Keratinocyte (primary cell): Measurements from ENCODE around the gene PTBP3. TPM values are rescaled to one million over a fixed set of nuclear protein-coding genes. Genes with fewer than 3 reads are reported as not detected.
"Not testable (repeated sequence)": the region's sequence is repeated elsewhere in the genome, so short reads cannot be mapped to it uniquely, and the experiment has no call there.

Experiments
- DNase-seq: peaks from one replicate; pipeline ENCODE4 v3.0.0-alpha.2; 2011; ENCODE audit warnings: low read depth, missing footprints, low spot score
- FAIRE-seq: peaks from 2 replicates; lab custom pipeline; 2011; peaks lifted over from hg19 to GRCh38; lab: Jason Lieb, UNC
- H2AFZ ChIP-seq: 2 replicates; pipeline ENCODE4 v1.6.0; 2012; ENCODE audit warnings: low read length, control low read depth, inconsistent platforms; ENCODE audit not compliant: control insufficient read depth
- H3K27ac ChIP-seq: 2 replicates; pipeline ENCODE4 v1.5.1; 2011; ENCODE audit warnings: low read length; ENCODE audit not compliant: control insufficient read depth, insufficient read depth
- H3K27me3 ChIP-seq: 3 replicates; pipeline ENCODE4 v1.6.0; 2011; ENCODE audit warnings: low read length; ENCODE audit not compliant: control insufficient read depth, insufficient read depth; ENCODE audit errors: extremely low read depth
- H3K36me3 ChIP-seq, 2 experiments: 2 replicates in 1 of 2; 3 replicates in 1 of 2; pipeline ENCODE4 v1.5.1; 2011; ENCODE audit warnings: low read length in 2 of 2, mild to moderate bottlenecking in 1 of 2; ENCODE audit not compliant: control insufficient read depth in 2 of 2, insufficient read depth in 2 of 2; ENCODE audit errors: extremely low read depth in 1 of 2
- H3K4me1 ChIP-seq: 3 replicates; pipeline ENCODE4 v1.5.1; 2011; ENCODE audit warnings: low read length; ENCODE audit not compliant: control insufficient read depth, insufficient read depth; ENCODE audit errors: extremely low read depth
- H3K4me2 ChIP-seq: 3 replicates; pipeline ENCODE4 v1.6.0; 2011; ENCODE audit warnings: low read depth, low read length; ENCODE audit not compliant: control insufficient read depth, insufficient read depth; ENCODE audit errors: extremely low read depth
- H3K4me3 ChIP-seq, 3 experiments: fragments of 200-600 bp in 1 of 3; sonication (generic) in 1 of 3; 2 replicates in 2 of 3; 3 replicates in 1 of 3; pipeline ENCODE4 v1.5.1; 2011 to 2016; ENCODE audit warnings: low read length in 3 of 3, mild to moderate bottlenecking in 3 of 3, control low read depth in 2 of 3, inconsistent platforms in 1 of 3, low read depth in 1 of 3, mixed read lengths in 1 of 3, mixed run types in 1 of 3, moderate library complexity in 1 of 3; ENCODE audit not compliant: control insufficient read depth in 2 of 3, insufficient read depth in 2 of 3; ENCODE audit errors: extremely low read depth in 1 of 3
- H3K79me2 ChIP-seq: 2 replicates; pipeline ENCODE4 v1.6.0; 2012; ENCODE audit warnings: low read length; ENCODE audit not compliant: control insufficient read depth, insufficient read depth
- H3K9ac ChIP-seq: 3 replicates; pipeline ENCODE4 v1.6.0; 2011; ENCODE audit warnings: low read length; ENCODE audit not compliant: control insufficient read depth, insufficient read depth; ENCODE audit errors: extremely low read depth
- H3K9me1 ChIP-seq: 3 replicates; pipeline ENCODE4 v1.6.0; 2011; ENCODE audit warnings: low read length; ENCODE audit not compliant: control insufficient read depth, insufficient read depth; ENCODE audit errors: extremely low read depth
- H3K9me3 ChIP-seq: 2 replicates; pipeline ENCODE4 v1.5.1; 2012; ENCODE audit warnings: low read depth, low read length; ENCODE audit not compliant: control insufficient read depth
- H4K20me1 ChIP-seq: 3 replicates; pipeline ENCODE4 v1.6.0; 2011; ENCODE audit warnings: low read length; ENCODE audit not compliant: control insufficient read depth, insufficient read depth; ENCODE audit errors: extremely low read depth
- EZH2 ChIP-seq: IDR thresholded peaks from one replicate; pipeline ENCODE4 v1.6.1; 2012; ENCODE audit warnings: inconsistent platforms, mild to moderate bottlenecking, low read length, moderate library complexity
- dilution Hi-C: fragments of 300-500 bp; cut with MboI; formaldehyde crosslinking; loops from one replicate; pipeline ENCODE4 v1.7.0; 2020; ENCODE audit warnings: low sequenced_read_pairs; ENCODE audit not compliant: extremely low pct_ligation_motif_present
- polyA plus RNA-seq, 5 experiments: library from polyadenylated mRNA; depleted of rRNA in 3 of 5; stranded (reverse) in 3 of 5; stranded (forward) in 1 of 5; unstranded in 1 of 5; fragments of >200 nt; gene quantifications; 1 replicate in 1 of 5; 2 replicates in 3 of 5; 3 replicates in 1 of 5; pipeline versions ENCODE4 v1.2.1 to v1.2.3, GENCODE V29; 2011 to 2012; ENCODE audit warnings: missing spikeins in 2 of 5, low read depth in 1 of 5, low replicate concordance in 1 of 5
- TF ChIP-seq, protein P1 (sequence below), 3 experiments: IDR thresholded peaks in 1 of 3; conservative IDR thresholded peaks in 1 of 3; optimal IDR thresholded peaks in 1 of 3; 2 replicates in 2 of 3; 3 replicates in 1 of 3; pipeline versions ENCODE3 to v1.5.1; 2011; ENCODE audit warnings: low read length in 3 of 3, mild to moderate bottlenecking in 3 of 3, moderate library complexity in 2 of 3, control low read depth in 1 of 3, inconsistent platforms in 1 of 3; ENCODE audit not compliant: insufficient read depth in 2 of 3; ENCODE audit errors: extremely low read depth in 1 of 3

The PTBP3 gene
- polyA plus RNA-seq, 1 donor (not counting 4 experiments of a cell fraction or from before 2014, with no cell fraction given), result 51.0 TPM

DNA sequence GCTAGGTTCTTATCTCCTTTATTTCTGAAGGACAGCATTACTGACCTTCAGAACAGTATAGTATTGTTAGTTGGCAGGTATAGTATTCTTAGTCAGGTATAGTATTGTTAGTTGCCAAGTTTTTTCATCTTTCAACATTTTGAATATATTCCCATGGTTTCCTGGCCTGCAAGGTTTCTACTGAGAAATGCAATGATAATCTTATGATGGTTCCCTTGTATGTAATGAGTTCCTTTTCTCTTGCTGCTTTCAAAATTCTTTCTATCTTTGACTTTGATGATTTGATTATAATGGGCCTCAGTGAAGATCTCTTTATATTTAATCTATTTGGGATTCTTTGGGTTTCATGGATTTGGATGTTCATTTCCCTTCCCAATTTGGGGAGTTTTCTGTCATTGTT is 34.0 kb upstream of the PTBP3 start:
- FAIRE-seq (no peak), DNase-seq (no peak)
- no peak overlapping the region for H3K4me2 ChIP-seq
- no peaks in the 10 kb centered on the region for H4K20me1 ChIP-seq
- no peaks in the 10 kb centered on the region for H3K79me2 ChIP-seq
- H3K36me3 ChIP-seq, result no peaks in the 10 kb centered on the region
- H3K4me3 ChIP-seq, result no peak overlapping the region
- dilution Hi-C loops, result no loop called here
- no peak overlapping the region for H3K9ac ChIP-seq
- TF ChIP-seq EZH2, result no peak
- TF ChIP-seq, protein P1, sequence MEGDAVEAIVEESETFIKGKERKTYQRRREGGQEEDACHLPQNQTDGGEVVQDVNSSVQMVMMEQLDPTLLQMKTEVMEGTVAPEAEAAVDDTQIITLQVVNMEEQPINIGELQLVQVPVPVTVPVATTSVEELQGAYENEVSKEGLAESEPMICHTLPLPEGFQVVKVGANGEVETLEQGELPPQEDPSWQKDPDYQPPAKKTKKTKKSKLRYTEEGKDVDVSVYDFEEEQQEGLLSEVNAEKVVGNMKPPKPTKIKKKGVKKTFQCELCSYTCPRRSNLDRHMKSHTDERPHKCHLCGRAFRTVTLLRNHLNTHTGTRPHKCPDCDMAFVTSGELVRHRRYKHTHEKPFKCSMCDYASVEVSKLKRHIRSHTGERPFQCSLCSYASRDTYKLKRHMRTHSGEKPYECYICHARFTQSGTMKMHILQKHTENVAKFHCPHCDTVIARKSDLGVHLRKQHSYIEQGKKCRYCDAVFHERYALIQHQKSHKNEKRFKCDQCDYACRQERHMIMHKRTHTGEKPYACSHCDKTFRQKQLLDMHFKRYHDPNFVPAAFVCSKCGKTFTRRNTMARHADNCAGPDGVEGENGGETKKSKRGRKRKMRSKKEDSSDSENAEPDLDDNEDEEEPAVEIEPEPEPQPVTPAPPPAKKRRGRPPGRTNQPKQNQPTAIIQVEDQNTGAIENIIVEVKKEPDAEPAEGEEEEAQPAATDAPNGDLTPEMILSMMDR (optimal IDR thresholded peaks at IDR 0.05 in 1 of 3, IDR thresholded peaks at IDR 0.05 in 1 of 3, conservative IDR thresholded peaks at IDR 0.05 in 1 of 3; ENCODE audit: extremely low read depth in 1 of 3, insufficient read depth in 2 of 3, low read length in 3 of 3), result no peak
- no peaks in the 10 kb centered on the region for H3K9me3 ChIP-seq
- no peak overlapping the region for H3K27ac ChIP-seq
- no peak overlapping the region for H2AFZ ChIP-seq
- no peaks in the 10 kb centered on the region for H3K27me3 ChIP-seq
- peaks cover 7% of the 10 kb centered on the region for H3K4me1 ChIP-seq
- no peaks in the 10 kb centered on the region for H3K9me1 ChIP-seq

- Histone ChIP-seq H3K79me2 (no peaks in the 10 kb centered on the region), H4K20me1 (no peaks in the 10 kb centered on the region), H3K27me3 (no peaks in the 10 kb centered on the region), H3K4me2 (no peak overlapping the region), H3K9me3 (no peaks in the 10 kb centered on the region), H3K4me1 (peaks cover 6% of the 10 kb centered on the region), H3K9ac (no peak overlapping the region), H3K27ac (no peak overlapping the region), H2AFZ (no peak overlapping the region), H3K4me3 (no peak overlapping the region), H3K9me1 (no peaks in the 10 kb centered on the region), H3K36me3 (no peaks in the 10 kb centered on the region)
- TF ChIP-seq, protein P1 (optimal IDR thresholded peaks at IDR 0.05 in 1 of 3, IDR thresholded peaks at IDR 0.05 in 1 of 3, conservative IDR thresholded peaks at IDR 0.05 in 1 of 3; ENCODE audit: extremely low read depth in 1 of 3, insufficient read depth in 2 of 3, low read length in 3 of 3), result peak; percentile 4 to 17 (median 12)
- no peak for TF ChIP-seq EZH2
- DNase-seq, result no peak
- no peak for FAIRE-seq
- dilution Hi-C loops, result no loop called here
These were observed 33.2 kb upstream of the PTBP3 start for GRCh38 chr9:112366591-112366990.

GRCh38 chr9:112365257-112365656 is 31.8 kb upstream of the PTBP3 start:
- dilution Hi-C loops, FAIRE-seq, H3K36me3 ChIP-seq: not testable (repeated sequence)

More at GRCh38 chr9:112365257-112365656, 31.8 kb upstream of the PTBP3 start:
- H3K4me3 ChIP-seq, H3K9me3 ChIP-seq, H4K20me1 ChIP-seq, H3K9ac ChIP-seq, H3K27me3 ChIP-seq, H3K27ac ChIP-seq, H3K9me1 ChIP-seq, H3K4me1 ChIP-seq, H3K79me2 ChIP-seq, H3K4me2 ChIP-seq, H2AFZ ChIP-seq, DNase-seq: not testable (repeated sequence)
